VCaP (cell line): ENCODE results near the gene LETMD1.

Experiments used
- H3K27ac ChIP-seq: fragments of 450-650 bp; 2 replicates; pipeline ENCODE4 v1.5.1; 2017
- CTCF ChIP-seq: fragments of 450-650 bp; conservative IDR thresholded peaks from 2 replicates; pipeline ENCODE4 v1.5.1; 2017; ENCODE audit warnings: mild to moderate bottlenecking, moderate library complexity

The LETMD1 gene

GRCh38 chr12:51049525-51049924 lies 1.4 kb downstream of the LETMD1 start:
- no peak for TF ChIP-seq CTCF
- peak overlapping the region; percentile 90; the same call in 1 of the 2 replicates for H3K27ac ChIP-seq

GRCh38 chr12:51051787-51052186 lies 3.7 kb downstream of the LETMD1 start:
- TF ChIP-seq CTCF, result no peak
- peak overlapping the region; percentile 32; the same call in 1 of the 2 replicates for H3K27ac ChIP-seq

GRCh38 chr12:51055060-51055459 lies 6.9 kb downstream of the LETMD1 start:
- H3K27ac ChIP-seq, result no peak overlapping the region
- TF ChIP-seq CTCF, result no peak

GRCh38 chr12:51056242-51056641 lies 8.1 kb downstream of the LETMD1 start:
- no peak overlapping the region for H3K27ac ChIP-seq
- TF ChIP-seq CTCF, result no peak

- H3K27ac ChIP-seq, result no peak overlapping the region
- TF ChIP-seq CTCF, result no peak
Measured at GRCh38 chr12:51059086-51059485, 11.0 kb downstream of the LETMD1 start.

- 0 out of 2 replicates have a peak overlapping the region, but pooled peaks have one; percentile 54 for H3K27ac ChIP-seq
Measured at GRCh38 chr12:51062631-51063397, 14.7 kb downstream of the LETMD1 start.

GRCh38 chr12:51065530-51065929 lies 17.4 kb downstream of the LETMD1 start:
- no peak for TF ChIP-seq CTCF
- H3K27ac ChIP-seq, result peak overlapping the region; percentile 54

More at GRCh38 chr12:51062631-51063397, 14.7 kb downstream of the LETMD1 start:
- no peak for TF ChIP-seq CTCF
